ENCODE data around the gene FUBP1. TPM values are rescaled to one million over a fixed set of nuclear protein-coding genes. Genes with fewer than 3 reads are reported as not detected.
A peak's percentile ranks its signal among the peaks of the same experiment; 100 is the strongest.
"Not testable (repeated sequence)": the region's sequence is repeated elsewhere in the genome, so short reads cannot be mapped to it uniquely, and the experiment has no call there.

The FUBP1 gene
- total RNA-seq, 1 donor from 2014 or later, result 90.3 TPM

DNA sequence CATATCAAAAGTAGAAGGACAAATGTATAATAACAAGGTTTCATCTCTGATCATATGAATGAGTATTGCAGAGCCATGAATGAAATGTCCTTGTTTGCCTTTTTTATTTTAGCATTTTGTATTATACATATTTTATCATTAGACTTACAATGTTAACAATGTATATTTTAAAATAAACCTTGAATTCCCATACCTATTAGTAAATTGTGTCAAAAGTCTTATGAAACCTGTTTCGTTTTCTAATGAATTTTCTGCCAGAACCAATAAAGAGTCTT, 26.5 kb upstream of the FUBP1 start:
- Histone ChIP-seq H3K4me3 (peak overlapping the region; percentile 55 to 74), H3K27ac (peak overlapping the region; percentile 88), H3K4me1 (peaks cover 0 to 6% of the 10 kb centered on the region in 2 donors), H3K9me3 (no peaks in the 10 kb centered on the region), H3K27me3 (no peaks in the 10 kb centered on the region), H3K36me3 (no peaks in the 10 kb centered on the region)
- intact Hi-C loops (cut with DNase I), result loop anchor here (10.0 kb wide), 1 partner anchor 171 kb away; no protein-coding TSS in a partner anchor
- TF ChIP-seq, protein P1, sequence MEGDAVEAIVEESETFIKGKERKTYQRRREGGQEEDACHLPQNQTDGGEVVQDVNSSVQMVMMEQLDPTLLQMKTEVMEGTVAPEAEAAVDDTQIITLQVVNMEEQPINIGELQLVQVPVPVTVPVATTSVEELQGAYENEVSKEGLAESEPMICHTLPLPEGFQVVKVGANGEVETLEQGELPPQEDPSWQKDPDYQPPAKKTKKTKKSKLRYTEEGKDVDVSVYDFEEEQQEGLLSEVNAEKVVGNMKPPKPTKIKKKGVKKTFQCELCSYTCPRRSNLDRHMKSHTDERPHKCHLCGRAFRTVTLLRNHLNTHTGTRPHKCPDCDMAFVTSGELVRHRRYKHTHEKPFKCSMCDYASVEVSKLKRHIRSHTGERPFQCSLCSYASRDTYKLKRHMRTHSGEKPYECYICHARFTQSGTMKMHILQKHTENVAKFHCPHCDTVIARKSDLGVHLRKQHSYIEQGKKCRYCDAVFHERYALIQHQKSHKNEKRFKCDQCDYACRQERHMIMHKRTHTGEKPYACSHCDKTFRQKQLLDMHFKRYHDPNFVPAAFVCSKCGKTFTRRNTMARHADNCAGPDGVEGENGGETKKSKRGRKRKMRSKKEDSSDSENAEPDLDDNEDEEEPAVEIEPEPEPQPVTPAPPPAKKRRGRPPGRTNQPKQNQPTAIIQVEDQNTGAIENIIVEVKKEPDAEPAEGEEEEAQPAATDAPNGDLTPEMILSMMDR (IDR thresholded peaks at IDR 0.05), result no peak
- DNase-seq (ENCODE audit: low spot score in 2 of 2), result no peak

DNA sequence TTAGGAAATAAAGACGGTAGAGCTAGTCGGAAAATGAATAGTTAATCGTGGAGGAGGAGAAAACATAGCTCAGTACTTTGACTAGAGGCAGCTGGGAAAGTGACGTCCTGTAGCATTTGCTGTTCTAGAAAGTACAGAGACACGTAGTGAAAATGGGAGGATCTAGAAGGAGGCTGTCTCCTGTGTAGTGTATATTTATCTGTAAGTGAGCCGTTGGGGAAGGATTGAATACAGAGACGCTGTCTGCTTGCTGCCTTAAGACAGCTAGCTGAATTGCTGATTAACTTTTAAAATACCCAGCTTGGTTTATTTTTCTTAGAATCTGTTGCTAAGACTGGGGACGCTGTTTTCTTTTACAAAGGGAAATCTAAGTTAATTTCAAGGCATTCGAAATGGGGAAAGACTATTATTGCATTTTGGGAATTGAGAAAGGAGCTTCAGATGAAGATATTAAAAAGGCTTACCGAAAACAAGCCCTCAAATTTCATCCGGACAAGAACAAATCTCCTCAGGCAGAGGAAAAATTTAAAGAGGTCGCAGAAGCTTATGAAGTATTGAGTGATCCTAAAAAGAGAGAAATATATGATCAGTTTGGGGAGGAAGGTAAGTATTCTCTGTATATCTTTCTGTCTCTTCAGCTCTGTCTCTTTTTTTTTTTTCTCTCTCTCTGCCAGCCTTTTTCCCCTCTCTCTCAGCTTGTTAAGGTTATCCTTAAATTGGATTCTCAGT, 26.0 kb upstream of the FUBP1 start, which contains the start of gene DNAJB4:
TSS of gene DNAJB4 (plus strand) at position 221 of the 729 bp plus-strand sequence. CDS start at position 393, 172 bp downstream.
- Histone ChIP-seq H3K36me3 (no peaks in the 10 kb centered on the region), H3K4me3 (peak within 1 kb of the TSS; percentile 55 to 74), H3K9me3 (no peaks in the 10 kb centered on the region), H3K4me1 (peaks cover 0 to 6% of the 10 kb centered on the region in 2 donors), H3K27me3 (no peaks in the 10 kb centered on the region), H3K27ac (peak within 1 kb of the TSS; percentile 88)
- intact Hi-C loops (cut with DNase I), result loop anchor here (1.0 to 10.0 kb wide), 3 partner anchors 26 to 323 kb away; partner anchors contain the start of genes FUBP1 and ZZZ3
- DNase-seq (ENCODE audit: low spot score in 2 of 2), result peak; percentile 40 to 90
- TF ChIP-seq, protein P1 (IDR thresholded peaks at IDR 0.05), result no peak

DNA sequence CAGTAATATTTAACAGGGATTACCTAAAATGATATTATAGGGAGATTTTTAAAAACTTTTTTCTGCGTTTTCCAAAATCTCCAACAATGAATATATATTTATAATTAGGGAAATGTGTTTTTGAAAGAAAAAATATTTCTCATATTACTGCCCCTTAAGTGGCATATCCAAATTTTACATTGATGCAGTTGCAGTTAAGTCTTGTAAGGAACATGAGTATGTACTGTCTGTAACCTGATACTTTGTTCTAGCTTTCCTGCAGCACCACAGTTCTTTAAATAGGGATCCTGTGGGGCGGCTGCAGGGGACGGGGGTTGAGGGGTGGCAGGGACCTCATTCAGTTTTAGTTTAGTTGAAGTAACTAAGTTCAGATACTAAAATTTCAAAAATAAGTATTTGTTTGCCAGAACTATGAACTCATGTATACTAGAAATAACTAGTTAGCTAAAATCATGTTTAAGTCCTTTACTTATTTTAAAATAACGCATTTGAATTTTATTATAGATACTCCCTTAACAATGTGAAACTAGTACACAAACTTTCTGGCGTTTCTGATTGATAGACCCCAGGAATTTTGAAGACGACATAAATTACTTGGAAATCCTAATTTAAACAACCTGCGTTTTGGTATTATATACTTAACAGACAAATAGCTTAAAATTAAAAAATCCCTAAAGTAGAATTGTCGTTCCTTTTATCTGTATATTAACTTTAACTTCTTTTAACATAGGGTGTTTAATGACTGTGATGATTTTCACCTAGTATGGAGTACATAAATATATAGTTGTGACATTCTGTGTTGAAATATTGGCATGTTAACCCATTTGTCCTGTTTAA, 25.2 kb upstream of the FUBP1 start:
- TF ChIP-seq, protein P1 (IDR thresholded peaks at IDR 0.05), result no peak
- DNase-seq (ENCODE audit: low spot score in 2 of 2), result peak in 1 of 2 donors; percentile 71
- Histone ChIP-seq H3K4me1 (peaks cover 0 to 6% of the 10 kb centered on the region in 2 donors), H3K36me3 (no peaks in the 10 kb centered on the region), H3K27me3 (no peaks in the 10 kb centered on the region), H3K9me3 (no peaks in the 10 kb centered on the region), H3K27ac (peak overlapping the region; percentile 88), H3K4me3 (peak overlapping the region; percentile 55 to 74)
- intact Hi-C loops (cut with DNase I), result loop anchor here (1.0 to 10.0 kb wide), 3 partner anchors 25 to 322 kb away; partner anchors contain the start of genes FUBP1 and ZZZ3

DNA sequence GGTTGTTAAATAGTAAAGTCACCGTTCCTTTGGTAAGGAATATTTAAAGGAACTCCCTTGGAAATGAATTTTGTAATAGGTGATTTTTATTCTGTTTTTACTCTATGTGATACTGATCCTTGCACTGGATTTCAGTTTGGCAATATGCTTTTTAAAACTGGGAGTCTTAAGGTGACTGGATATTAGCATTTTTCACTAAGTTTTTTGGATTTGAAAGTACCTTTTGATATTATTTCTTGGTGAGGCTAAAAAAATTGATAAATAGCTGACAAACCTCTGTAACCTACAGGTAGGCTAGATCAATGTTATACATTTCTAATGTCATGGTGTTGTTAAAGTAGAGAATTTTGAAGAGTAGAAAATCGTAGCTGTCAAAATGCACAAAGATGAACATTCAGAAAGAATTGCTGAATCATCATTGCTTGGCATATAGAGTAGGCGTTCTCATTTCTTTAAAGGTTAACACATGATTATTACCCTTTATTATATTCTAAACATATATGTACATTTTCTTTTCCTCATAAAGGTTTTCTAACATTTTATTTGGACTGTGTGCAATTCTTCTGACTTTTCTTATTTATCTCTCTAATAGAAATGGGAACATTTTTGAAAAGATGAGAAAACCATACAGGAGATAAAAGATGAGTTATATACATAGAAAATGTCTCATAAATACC, 24.3 kb upstream of the FUBP1 start:
- intact Hi-C loops (cut with DNase I), result loop anchor here (10.0 kb wide), 1 partner anchor 168 kb away; no protein-coding TSS in a partner anchor
- H3K27ac ChIP-seq, result peak overlapping the region; percentile 88
- H3K4me3 ChIP-seq, result peak overlapping the region; percentile 55 to 74

DNA sequence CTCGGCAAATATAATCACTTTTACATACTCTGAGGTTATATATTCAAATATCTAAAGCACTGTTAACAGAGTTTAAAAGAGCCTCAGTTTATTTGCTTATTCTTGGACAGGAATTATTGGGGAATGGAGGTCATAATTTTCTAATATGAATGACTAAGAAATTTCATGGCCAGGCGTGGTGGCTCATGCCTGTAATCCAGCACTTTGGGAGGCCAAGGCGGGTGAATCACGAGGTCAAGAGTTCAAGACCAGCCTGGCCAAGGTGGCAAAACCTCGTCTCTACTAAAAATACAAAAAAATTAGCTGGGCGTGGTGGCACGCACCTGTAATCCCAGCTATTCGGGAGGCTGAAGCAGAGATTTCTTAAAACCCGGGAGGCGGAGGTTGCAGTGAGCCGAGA, 21.7 kb upstream of the FUBP1 start:
- H3K4me1 ChIP-seq; H3K27me3 ChIP-seq; H3K36me3 ChIP-seq; H3K9me3 ChIP-seq; H3K27ac ChIP-seq; DNase-seq (ENCODE audit: low spot score in 2 of 2); H3K4me3 ChIP-seq: not testable (repeated sequence)
- intact Hi-C loops (cut with DNase I), result loop anchor here (10.0 kb wide), 1 partner anchor 166 kb away; no protein-coding TSS in a partner anchor

More for the DNA sequence above, 24.3 kb upstream of the FUBP1 start:
- Histone ChIP-seq H3K27me3 (no peaks in the 10 kb centered on the region), H3K4me1 (peaks cover 0 to 6% of the 10 kb centered on the region in 2 donors), H3K36me3 (no peaks in the 10 kb centered on the region), H3K9me3 (no peaks in the 10 kb centered on the region)
- TF ChIP-seq, protein P1 (IDR thresholded peaks at IDR 0.05), result no peak
- DNase-seq (ENCODE audit: low spot score in 2 of 2), result no peak
